ENCODE data around the gene KDM5B.
"Not testable (repeated sequence)": the region's sequence is repeated elsewhere in the genome, so short reads cannot be mapped to it uniquely, and the experiment has no call there.

KDM5B gene

GRCh38 chr1:202807926-202808757, at the start of gene KDM5B:
TSS of gene KDM5B (minus strand) at chr1:202808421. CDS start at chr1:202808305, 116 bp downstream.
- peak; percentile 48 for DNase-seq

GRCh38 chr1:202857136-202857610, 49.0 kb upstream of the KDM5B start:
- no peak for DNase-seq

GRCh38 chr1:202856014-202856413, 47.8 kb upstream of the KDM5B start:
- no peak for DNase-seq

GRCh38 chr1:202854787-202855186, 46.6 kb upstream of the KDM5B start:
- no peak for DNase-seq

GRCh38 chr1:202852163-202852904, 44.1 kb upstream of the KDM5B start:
- DNase-seq = no peak

GRCh38 chr1:202850593-202851362, 42.6 kb upstream of the KDM5B start:
- no peak for DNase-seq

- no peak for DNase-seq
Measured at GRCh38 chr1:202848191-202848542, 39.9 kb upstream of the KDM5B start.

- no peak for DNase-seq
Measured at GRCh38 chr1:202844935-202845334, 36.7 kb upstream of the KDM5B start.

GRCh38 chr1:202844259-202844658, 36.0 kb upstream of the KDM5B start:
- DNase-seq = no peak

- DNase-seq = no peak
Measured at GRCh38 chr1:202843081-202843480, 34.9 kb upstream of the KDM5B start.

GRCh38 chr1:202837746-202838262, 29.6 kb upstream of the KDM5B start:
- no peak for DNase-seq

GRCh38 chr1:202836623-202837403, 28.6 kb upstream of the KDM5B start:
- DNase-seq = no peak

- DNase-seq = no peak
Measured at GRCh38 chr1:202835548-202836072, 27.4 kb upstream of the KDM5B start.

GRCh38 chr1:202834771-202835547, 26.7 kb upstream of the KDM5B start:
- DNase-seq = no peak

- DNase-seq = no peak
Measured at GRCh38 chr1:202831906-202832305, 23.7 kb upstream of the KDM5B start.

GRCh38 chr1:202829223-202829622, 21.0 kb upstream of the KDM5B start:
- not testable (repeated sequence) for DNase-seq

- no peak for DNase-seq
Measured at GRCh38 chr1:202825748-202826147, 17.5 kb upstream of the KDM5B start.

- no peak for DNase-seq
Measured at GRCh38 chr1:202821467-202821866, 13.2 kb upstream of the KDM5B start.

- no peak for DNase-seq
Measured at GRCh38 chr1:202818819-202819218, 10.6 kb upstream of the KDM5B start.

GRCh38 chr1:202815120-202815519, 6.9 kb upstream of the KDM5B start:
- no peak for DNase-seq

Data from NCI-H1436 (cell line).